ENCODE measurements around the gene DHRS2.

DNA sequence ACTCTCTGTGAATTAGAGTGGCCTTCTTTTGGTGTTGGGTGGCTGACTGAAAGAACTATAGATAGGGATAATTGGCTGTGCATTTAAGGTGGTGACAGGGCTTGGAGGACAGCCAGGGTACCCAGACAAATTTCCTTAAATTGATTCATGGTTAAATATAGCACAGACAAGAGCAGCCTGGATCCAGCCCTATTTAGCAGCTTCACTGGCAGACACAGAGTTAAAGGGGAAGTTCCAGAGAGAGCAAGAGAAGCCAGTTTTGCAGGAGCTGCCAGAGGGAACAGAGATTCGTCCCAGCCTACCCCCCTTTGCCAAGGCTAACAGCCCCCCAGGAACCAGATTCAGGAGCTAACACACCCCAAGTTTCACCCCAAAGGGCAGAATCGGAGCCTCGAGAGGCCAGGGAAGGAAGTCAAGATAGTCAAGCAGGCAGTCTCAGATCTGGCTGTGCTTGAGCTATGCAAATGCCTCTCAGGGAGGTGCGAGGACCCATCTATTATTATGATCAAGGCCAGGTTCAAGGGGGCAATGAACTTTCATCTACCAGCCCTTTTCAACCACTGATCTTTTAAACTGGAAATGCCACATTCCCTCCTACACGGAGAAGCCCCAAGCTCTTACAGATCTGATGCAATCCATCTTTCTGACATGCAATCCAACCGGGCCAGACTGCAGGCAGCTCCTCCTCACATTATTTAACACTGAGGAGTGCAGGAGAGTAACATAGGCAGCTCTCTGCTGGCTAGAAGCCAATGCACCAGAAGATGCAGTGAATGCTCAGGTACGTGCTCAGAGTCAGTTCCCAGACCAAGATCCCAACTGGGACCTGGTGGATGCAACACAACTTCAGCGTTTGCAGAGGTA lies 58.2 kb downstream of the DHRS2 start:
- TF ChIP-seq POLR2A (IDR thresholded peaks at IDR 0.05) = no peak
- TF ChIP-seq, protein P1, sequence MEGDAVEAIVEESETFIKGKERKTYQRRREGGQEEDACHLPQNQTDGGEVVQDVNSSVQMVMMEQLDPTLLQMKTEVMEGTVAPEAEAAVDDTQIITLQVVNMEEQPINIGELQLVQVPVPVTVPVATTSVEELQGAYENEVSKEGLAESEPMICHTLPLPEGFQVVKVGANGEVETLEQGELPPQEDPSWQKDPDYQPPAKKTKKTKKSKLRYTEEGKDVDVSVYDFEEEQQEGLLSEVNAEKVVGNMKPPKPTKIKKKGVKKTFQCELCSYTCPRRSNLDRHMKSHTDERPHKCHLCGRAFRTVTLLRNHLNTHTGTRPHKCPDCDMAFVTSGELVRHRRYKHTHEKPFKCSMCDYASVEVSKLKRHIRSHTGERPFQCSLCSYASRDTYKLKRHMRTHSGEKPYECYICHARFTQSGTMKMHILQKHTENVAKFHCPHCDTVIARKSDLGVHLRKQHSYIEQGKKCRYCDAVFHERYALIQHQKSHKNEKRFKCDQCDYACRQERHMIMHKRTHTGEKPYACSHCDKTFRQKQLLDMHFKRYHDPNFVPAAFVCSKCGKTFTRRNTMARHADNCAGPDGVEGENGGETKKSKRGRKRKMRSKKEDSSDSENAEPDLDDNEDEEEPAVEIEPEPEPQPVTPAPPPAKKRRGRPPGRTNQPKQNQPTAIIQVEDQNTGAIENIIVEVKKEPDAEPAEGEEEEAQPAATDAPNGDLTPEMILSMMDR (IDR thresholded peaks at IDR 0.05) = no peak
- TF ChIP-seq POLR2AphosphoS5 (IDR thresholded peaks at IDR 0.05) = no peak
